BJ (cell line): ENCODE measurements around the gene LARP7. TPM values are rescaled to one million over a fixed set of nuclear protein-coding genes. Genes with fewer than 3 reads are reported as not detected.

Experiments used
- CTCF ChIA-PET: fragments of 350-600 bp; formaldehyde crosslinking; extraction: SDS; loops from one replicate; lab custom pipeline; 2021; ENCODE audit warnings: antibody characterized with exemption, inconsistent platforms; lab: Yijun Ruan, JAX
- POLR2A ChIA-PET: fragments of 300-600 bp; sonication (Branson Sonifier 250); formaldehyde crosslinking; extraction: SDS; loops from one replicate; lab custom pipeline; 2021; ENCODE audit warnings: antibody characterized with exemption; lab: Charles Lee
- DNase-seq: peaks from one replicate; pipeline ENCODE4 v3.0.0-alpha.2; 2011; ENCODE audit warnings: low read depth
- H3K27me3 ChIP-seq: 2 replicates; pipeline ENCODE4 v1.6.0; 2011; ENCODE audit warnings: low read length; ENCODE audit not compliant: control insufficient read depth, insufficient read depth
- H3K36me3 ChIP-seq: 2 replicates; pipeline ENCODE4 v1.5.1; 2011; ENCODE audit warnings: low read length; ENCODE audit not compliant: control insufficient read depth, insufficient read depth
- H3K4me3 ChIP-seq: 2 replicates; pipeline ENCODE4 v1.5.1; 2011; ENCODE audit warnings: low read depth, mild to moderate bottlenecking, control low read depth, low read length
- polyA minus RNA-seq: library from RNA; depleted of rRNA, polyadenylated mRNA; stranded (reverse); fragments of >200 nt; gene quantifications from 2 replicates; pipeline ENCODE4 v1.2.3, GENCODE V29; 2011; rRNA and poly(A)+ RNA removed
- polyA plus RNA-seq: library from polyadenylated mRNA; depleted of rRNA; stranded (reverse); fragments of >200 nt; gene quantifications from 2 replicates; pipeline ENCODE4 v1.2.3, GENCODE V29; 2011; rRNA removed
- TF ChIP-seq, protein P1 (sequence below): IDR thresholded peaks from 2 replicates; pipeline ENCODE4 v1.5.1; 2011; ENCODE audit warnings: low read depth, mild to moderate bottlenecking, control low read depth, inconsistent platforms, low read length, moderate library complexity; ENCODE audit not compliant: insufficient read depth

Gene LARP7
- polyA plus RNA-seq (6.3 and 18.1 TPM in 2 replicates), polyA minus RNA-seq (2.0 and 2.5 TPM in 2 replicates)

DNA sequence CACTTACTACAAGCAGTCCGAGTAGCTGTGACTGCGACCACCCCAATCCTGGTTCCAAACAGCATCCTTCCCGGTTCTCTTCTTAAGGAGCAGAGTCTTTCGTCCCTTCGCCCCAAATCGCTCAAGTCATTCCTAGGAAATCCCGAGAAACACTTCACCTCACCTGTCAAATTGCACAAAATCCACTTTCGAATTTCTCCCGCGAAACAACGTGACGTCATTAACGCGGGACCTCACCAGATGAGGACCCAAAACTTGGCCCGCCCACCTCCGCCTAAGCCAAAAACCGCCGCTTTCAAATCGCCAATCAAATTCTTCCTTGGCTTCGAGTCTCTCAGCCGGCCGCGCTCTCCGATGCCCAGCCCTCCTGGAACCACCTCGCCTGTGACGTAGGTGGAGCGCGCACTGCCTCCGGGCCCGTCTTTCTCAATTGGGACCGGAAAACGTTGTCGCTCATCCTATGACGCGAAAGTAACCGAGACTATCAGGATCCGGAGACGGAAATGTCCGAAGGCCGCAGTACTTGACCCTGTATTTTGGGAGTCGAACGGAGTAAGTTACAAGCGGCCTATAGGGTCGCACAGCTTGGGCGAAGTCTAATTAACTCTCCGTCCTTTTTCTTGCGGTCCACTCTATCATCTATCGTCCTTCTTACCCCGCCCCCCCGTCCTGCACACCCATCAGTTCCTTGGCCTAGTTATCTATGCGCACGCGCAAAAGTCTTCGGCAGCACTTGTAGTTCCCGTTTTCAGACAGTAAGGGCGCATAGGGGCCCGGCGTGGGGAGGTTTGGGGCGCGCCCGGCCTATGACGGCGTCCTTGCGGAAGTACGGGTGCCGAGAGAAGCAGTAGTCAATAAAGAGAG, at the start of gene LARP7, which contains the start of gene ZGRF1:
TSS of gene LARP7 (plus strand) at position 456 of the 864 bp plus-strand sequence. CDS start 7,527 bp downstream, outside the sequence.
TSS of gene ZGRF1 (minus strand) at position 222 of the 864 bp plus-strand sequence. CDS start 3,733 bp downstream, outside the sequence.
- Histone ChIP-seq H3K36me3 (no peaks in the 10 kb centered on the region), H3K4me3 (peak within 1 kb of the TSS; percentile 59), H3K27me3 (no peaks in the 10 kb centered on the region)
- peak; percentile 92 for DNase-seq
- ChIA-PET POLR2A (interaction anchor here (0.5 kb wide), 1 partner anchor 358 kb away, joined by 5 read pairs; no protein-coding TSS in a partner anchor), CTCF (interaction anchor here (0.6 to 1.3 kb wide), 4 partner anchors 10 to 311 kb away, joined by 3 to 4 read pairs (median 4); no protein-coding TSS in a partner anchor)
- TF ChIP-seq, protein P1, sequence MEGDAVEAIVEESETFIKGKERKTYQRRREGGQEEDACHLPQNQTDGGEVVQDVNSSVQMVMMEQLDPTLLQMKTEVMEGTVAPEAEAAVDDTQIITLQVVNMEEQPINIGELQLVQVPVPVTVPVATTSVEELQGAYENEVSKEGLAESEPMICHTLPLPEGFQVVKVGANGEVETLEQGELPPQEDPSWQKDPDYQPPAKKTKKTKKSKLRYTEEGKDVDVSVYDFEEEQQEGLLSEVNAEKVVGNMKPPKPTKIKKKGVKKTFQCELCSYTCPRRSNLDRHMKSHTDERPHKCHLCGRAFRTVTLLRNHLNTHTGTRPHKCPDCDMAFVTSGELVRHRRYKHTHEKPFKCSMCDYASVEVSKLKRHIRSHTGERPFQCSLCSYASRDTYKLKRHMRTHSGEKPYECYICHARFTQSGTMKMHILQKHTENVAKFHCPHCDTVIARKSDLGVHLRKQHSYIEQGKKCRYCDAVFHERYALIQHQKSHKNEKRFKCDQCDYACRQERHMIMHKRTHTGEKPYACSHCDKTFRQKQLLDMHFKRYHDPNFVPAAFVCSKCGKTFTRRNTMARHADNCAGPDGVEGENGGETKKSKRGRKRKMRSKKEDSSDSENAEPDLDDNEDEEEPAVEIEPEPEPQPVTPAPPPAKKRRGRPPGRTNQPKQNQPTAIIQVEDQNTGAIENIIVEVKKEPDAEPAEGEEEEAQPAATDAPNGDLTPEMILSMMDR, result peak; percentile 93

DNA sequence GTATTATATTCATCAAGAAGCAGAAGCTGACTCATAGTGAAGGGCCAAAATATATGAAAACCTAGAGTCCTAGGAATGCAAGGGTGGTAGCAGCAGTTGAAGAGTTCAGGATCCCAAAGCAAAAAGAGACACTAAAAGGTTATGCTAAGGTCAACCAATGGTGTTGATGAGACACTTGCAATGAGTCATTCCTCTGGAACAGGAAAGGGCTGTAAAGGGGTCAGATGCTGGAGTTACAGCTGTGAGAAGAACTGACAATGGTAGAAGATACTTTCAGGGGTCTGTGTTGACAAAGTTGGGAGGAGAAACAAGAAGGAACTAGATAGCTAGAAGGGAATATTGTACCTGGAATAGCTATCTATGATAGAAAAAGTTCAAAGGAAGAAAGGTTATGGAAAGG, 47.7 kb upstream of the LARP7 start:
- peak; percentile 1 for DNase-seq
- POLR2A ChIA-PET, result no interaction called here
- TF ChIP-seq, protein P1, result no peak
- no peak overlapping the region for H3K4me3 ChIP-seq
- no peaks in the 10 kb centered on the region for H3K27me3 ChIP-seq
- CTCF ChIA-PET, result interaction anchor here (1.4 to 1.8 kb wide), 2 partner anchors 12 to 16 kb away, joined by 3 to 7 read pairs; no protein-coding TSS in a partner anchor
- no peaks in the 10 kb centered on the region for H3K36me3 ChIP-seq

DNA sequence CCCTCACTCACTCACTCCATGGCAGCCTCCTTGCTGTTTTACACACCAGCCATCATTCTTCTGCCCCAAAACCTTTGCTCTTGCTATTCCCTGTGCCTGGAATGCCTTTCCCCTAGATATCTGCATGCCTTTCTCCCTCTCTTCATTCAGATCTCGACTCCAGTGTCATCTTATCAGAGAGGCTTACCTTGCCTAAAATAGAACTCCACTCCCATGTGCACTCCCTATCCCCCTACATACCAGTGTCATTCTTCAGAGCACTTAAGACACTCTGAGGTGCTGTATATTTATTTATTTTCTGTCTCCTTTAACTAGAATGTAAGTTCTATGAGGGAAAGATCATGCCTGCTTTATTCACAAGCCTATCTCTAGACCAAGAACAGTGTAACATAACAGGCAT, 45.4 kb upstream of the LARP7 start:
- Histone ChIP-seq H3K4me3 (no peak overlapping the region), H3K36me3 (no peaks in the 10 kb centered on the region), H3K27me3 (no peaks in the 10 kb centered on the region)
- CTCF ChIA-PET, result no interaction called here
- TF ChIP-seq, protein P1, result no peak
- no peak for DNase-seq
- POLR2A ChIA-PET, result no interaction called here

DNA sequence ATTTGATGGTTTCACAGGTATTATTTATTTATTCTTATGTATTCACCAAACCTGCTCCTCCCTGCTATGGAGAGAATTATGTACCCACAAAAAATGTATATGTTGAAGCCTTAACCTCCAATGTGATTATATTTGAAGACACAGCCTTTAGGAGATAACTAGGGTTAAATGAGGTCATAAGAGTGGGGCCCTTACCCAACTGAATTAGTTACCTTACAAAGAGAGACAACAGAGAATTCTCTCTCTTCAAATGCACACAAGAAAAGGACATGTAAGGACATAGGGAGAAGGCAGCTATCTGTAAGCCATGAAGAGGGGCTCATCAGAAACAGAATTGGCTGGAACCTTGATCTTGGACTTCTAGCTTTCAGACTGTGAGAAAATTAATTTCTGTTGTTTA, 44.2 kb upstream of the LARP7 start:
- TF ChIP-seq, protein P1, result no peak
- Histone ChIP-seq H3K27me3 (no peaks in the 10 kb centered on the region), H3K36me3 (no peaks in the 10 kb centered on the region), H3K4me3 (no peak overlapping the region)
- ChIA-PET CTCF (no interaction called here), POLR2A (no interaction called here)
- DNase-seq, result no peak

DNA sequence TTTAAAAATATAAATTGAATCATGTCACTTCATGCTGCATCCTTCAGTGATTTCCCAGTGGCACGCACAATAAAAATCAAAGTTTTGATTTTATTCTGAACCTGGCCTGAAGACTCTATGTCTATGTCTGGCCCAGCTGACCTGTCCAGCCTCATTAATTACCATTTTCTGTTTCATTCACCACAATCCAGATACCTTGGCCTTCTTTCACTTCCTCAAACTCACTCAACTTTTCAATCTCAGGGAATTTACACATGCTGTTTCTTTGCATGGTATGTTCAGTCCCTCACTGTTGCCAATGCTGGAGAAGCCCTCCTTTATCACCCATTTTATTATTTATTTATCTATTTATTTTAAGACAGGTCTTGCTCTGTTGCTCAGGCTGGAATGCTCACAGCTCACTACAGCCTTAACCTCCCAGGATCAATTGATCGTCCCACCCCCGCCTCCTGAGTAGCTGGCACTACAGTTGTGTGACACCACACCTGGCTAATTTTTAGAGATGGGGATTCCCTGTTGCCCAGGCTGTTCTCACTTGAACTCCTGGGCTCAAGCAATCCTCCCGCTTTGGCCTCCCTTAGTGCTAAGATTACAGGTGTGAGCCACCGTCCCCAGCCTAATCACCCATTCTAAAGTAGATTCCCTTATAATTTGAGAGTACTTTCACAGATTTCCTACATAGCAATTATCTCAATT, 43.4 kb upstream of the LARP7 start:
- Histone ChIP-seq H3K36me3 (no peaks in the 10 kb centered on the region), H3K4me3 (no peak overlapping the region), H3K27me3 (no peaks in the 10 kb centered on the region)
- no peak for DNase-seq
- TF ChIP-seq, protein P1, result no peak
- POLR2A ChIA-PET, result no interaction called here
- CTCF ChIA-PET, result no interaction called here
